ENCODE measurements around the gene SLC25A13.
"Not testable (repeated sequence)": the region's sequence is repeated elsewhere in the genome, so short reads cannot be mapped to it uniquely, and the experiment has no call there.

SLC25A13 gene

GRCh38 chr7:96199421-96199820 lies 122.5 kb downstream of the SLC25A13 start:
- no peak for DNase-seq

GRCh38 chr7:96198047-96198636 lies 123.8 kb downstream of the SLC25A13 start:
- no peak for DNase-seq

- no peak for DNase-seq
Measured at GRCh38 chr7:96196676-96197075, 125.2 kb downstream of the SLC25A13 start.

- DNase-seq: no peak
Measured at GRCh38 chr7:96189129-96189820, 132.6 kb downstream of the SLC25A13 start.

GRCh38 chr7:96188591-96188991 lies 133.3 kb downstream of the SLC25A13 start:
- no peak for DNase-seq

GRCh38 chr7:96188174-96188581 lies 133.7 kb downstream of the SLC25A13 start:
- DNase-seq: no peak

- DNase-seq: no peak
Measured at GRCh38 chr7:96187735-96188134, 134.2 kb downstream of the SLC25A13 start.

GRCh38 chr7:96184783-96185182 lies 137.1 kb downstream of the SLC25A13 start:
- DNase-seq: no peak

- no peak for DNase-seq
Measured at GRCh38 chr7:96183163-96183670, 138.7 kb downstream of the SLC25A13 start.

GRCh38 chr7:96182424-96183158 lies 139.3 kb downstream of the SLC25A13 start:
- DNase-seq: no peak

- DNase-seq: no peak
Measured at GRCh38 chr7:96181174-96181573, 140.7 kb downstream of the SLC25A13 start.

GRCh38 chr7:96179837-96180236 lies 142.1 kb downstream of the SLC25A13 start:
- no peak for DNase-seq

GRCh38 chr7:96179341-96179740 lies 142.6 kb downstream of the SLC25A13 start:
- no peak for DNase-seq

- no peak for DNase-seq
Measured at GRCh38 chr7:96178581-96178980, 143.3 kb downstream of the SLC25A13 start.

- no peak for DNase-seq
Measured at GRCh38 chr7:96177353-96177752, 144.5 kb downstream of the SLC25A13 start.

- DNase-seq: no peak
Measured at GRCh38 chr7:96174812-96175211, 147.1 kb downstream of the SLC25A13 start.

- DNase-seq: no peak
Measured at GRCh38 chr7:96173781-96174180, 148.1 kb downstream of the SLC25A13 start.

- no peak for DNase-seq
Measured at GRCh38 chr7:96169439-96169838, 152.5 kb downstream of the SLC25A13 start.

GRCh38 chr7:96167424-96167823 lies 154.5 kb downstream of the SLC25A13 start:
- DNase-seq: no peak

- no peak for DNase-seq
Measured at GRCh38 chr7:96161897-96162296, 160.0 kb downstream of the SLC25A13 start.

- no peak for DNase-seq
Measured at GRCh38 chr7:96157856-96158255, 164.0 kb downstream of the SLC25A13 start.

GRCh38 chr7:96154506-96154905 lies 167.4 kb downstream of the SLC25A13 start:
- DNase-seq: not testable (repeated sequence)

GRCh38 chr7:96152706-96153105 lies 169.2 kb downstream of the SLC25A13 start:
- no peak for DNase-seq

- no peak for DNase-seq
Measured at GRCh38 chr7:96151889-96152288, 170.0 kb downstream of the SLC25A13 start.

Data from cortex of kidney (tissue), 1 donor.